T1000 (cell line): ENCODE measurements around the gene HMGCL.
A peak's percentile ranks its signal among the peaks of the same experiment; 100 is the strongest.

Source experiments
- DNase-seq: peaks from one replicate; lab custom pipeline; 2025; ENCODE audit warnings: mixed read lengths; lab: John Stamatoyannopoulos, UW

Gene HMGCL

DNA sequence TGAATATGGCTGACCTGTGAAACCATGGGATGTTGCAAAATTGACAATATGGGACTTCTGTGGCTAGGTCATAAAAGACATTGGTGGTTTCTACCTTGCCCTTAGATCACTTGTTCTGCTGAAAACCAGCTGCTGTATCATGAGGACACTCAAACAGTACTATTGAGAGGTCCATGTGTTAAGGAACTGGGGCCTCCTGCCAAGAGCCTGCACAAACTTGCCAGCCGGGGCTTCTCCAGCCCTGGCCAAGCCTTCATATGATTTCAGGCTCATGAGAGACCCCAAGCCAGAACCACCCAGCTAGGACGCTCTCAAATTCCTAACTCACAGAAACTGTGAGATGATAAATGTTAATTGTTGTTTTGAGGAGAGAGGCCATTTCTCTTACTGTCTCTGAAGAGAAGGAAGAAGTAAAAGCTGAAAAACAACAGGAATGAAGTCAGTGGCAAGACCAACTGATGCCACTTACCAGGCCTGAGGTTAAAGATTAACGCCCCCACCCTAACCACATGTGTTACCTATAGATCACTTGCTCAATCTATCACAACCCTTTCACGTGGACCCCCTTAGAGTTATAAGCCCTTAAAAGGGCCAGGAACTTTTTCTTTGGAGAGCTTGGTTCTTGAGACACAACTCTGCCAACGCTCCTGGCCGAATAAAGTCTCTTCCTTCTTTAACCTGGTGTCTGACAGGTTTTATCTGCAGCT lies 50.9 kb downstream of the HMGCL start:
- no peak for DNase-seq

DNA sequence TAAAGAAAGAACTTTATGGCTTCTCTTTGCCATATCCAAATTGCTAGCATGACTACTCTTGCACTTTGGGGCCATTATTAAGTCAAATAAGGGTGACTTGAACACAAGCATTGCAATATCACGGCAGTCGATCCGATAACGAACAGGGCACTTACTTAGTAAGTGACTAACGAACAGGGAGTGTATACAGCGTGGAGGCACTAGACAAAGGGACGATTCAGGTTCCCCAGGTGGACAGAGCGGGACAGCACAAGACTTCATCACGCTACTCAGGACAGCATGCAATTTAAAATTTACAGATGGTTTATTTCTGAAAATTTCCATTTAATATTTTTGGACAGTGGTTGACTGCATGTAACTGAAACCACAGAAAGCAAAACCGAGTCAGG lies 52.4 kb downstream of the HMGCL start:
- DNase-seq: no peak

DNA sequence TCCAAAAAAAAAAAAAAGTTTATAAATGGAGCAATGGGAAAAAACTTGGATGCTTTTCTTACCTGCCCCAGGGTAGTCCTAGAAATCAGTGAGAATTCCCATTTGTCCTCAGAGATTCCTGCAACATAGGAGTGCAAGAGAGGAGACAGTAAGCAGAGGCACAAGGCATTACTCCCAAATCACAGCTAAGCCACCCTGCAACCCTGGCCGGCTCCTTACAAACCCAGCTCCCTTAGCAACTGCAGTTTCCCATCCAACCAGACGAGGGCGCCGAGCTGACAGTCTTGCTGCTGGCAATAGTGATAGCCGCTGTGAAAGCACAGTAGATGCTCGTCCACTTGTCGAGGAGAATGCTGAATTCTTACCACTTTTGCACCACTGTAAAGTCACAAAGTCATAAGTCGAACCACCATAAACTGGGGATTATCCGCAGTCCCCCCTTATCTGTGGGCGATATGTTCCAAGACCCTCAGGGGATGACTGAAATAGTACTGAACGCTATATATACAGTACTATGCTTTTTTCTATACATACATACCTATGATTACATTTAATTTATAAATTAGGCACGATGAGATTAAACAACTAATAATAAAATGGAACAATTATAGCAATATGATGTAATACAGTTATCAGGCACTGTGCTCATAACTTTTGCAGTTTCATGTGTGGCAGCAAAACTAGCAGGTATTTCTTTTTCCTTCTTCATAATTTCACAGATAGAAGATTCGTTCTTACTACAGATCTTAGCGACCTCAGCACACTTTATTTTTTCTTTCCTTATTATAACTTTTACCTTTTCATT lies 53.0 kb downstream of the HMGCL start:
- DNase-seq: peak; percentile 75

DNA sequence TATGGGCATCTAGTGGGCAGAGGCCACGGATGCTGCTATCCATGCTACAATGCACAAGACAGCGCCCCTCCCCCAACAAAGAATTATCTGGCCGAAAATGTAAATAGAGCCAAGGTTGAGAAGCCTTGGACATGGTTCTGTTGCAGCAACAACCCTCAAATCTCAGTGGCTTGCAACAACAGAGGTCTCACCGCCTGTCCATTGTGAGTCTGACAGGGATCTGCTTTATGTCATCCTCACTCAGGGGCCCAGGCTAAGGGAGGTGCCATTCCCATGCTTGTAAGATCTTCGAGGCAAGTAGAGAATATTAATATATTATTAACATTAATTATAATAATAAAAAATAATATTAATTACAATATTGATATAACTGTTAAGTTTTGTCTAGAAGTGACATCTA lies 56.5 kb downstream of the HMGCL start:
- no peak for DNase-seq

DNA sequence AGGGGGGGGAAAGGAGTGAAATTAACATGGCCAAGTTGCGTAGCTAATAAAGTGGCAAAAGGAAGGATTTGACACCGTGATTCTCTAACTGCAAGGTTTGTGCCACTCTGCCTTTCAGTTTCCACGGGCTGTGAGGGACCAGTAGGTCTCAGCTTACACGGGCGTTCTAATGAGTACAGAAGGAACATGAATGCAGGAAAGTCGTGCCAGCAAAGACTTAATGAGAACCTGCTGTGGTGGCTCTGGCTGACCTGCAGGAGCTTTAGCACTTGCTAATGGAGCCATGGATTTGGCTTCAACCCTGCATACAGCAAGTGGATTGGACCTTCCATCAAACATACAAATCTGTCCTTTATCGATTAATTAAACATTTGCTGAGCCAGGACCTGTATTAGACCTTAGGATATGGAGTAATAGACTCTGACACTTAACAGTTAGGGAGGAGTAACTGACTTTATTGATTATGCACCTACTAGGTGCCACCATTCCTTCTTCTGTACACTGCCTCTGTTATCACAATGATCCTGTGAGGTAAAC lies 62.1 kb downstream of the HMGCL start:
- no peak for DNase-seq

DNA sequence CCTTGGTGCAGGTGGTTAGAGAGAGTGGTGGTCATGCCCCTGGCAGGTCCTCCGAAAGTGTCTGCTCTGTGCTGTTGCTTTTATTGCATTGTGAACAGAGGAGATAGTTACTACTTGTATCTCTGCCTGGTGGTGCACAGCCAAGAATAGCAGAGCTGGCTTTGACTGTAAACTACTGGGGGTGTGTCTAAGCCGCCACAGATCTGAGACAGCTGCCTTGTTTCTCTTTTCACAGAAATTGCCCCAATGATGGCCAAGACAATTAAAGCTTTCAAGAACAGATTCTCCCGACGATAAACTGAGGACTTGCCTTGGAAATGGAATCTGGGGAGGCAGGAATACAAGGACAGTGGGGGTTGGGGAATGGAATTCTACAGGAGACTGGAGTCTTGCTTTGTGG lies 66.0 kb downstream of the HMGCL start:
- DNase-seq: no peak

DNA sequence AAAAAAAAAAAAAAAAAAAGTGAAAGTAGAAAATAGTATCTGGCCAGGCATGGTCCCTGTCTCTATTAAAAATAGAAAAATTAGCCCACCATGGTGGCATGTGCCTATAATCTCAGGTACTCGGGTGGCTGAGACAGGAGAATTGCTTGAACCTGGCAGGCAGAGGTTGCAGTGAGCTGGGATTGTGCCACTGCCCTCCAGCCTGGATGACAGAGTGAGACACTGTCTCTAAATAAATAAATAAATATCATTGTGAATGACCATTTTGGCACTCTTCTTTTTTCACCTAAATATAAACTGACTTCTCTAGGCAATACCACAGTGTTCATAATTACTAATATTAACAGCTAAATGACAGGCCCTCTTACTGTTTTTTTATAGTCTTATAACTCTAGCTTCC lies 67.4 kb downstream of the HMGCL start:
- no peak for DNase-seq

DNA sequence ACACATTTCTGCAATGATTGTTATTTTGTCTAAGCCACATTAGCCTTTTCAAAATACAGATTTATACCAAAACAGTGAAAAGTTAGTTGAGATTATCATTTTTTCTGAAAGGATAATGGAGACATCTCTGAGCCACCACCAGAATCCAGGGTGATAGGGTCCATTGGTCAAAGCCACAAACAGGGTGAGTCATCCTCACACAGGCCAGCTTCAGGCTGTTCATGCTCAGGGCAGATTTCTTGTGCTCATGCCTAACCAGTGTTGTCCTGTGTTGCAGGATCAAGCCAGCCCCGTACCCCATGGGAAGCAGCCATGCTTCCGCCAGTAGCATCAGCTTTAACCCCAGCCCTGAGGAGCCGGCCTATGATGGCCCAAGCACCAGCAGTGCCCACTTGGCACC lies 68.6 kb downstream of the HMGCL start:
- DNase-seq: no peak

DNA sequence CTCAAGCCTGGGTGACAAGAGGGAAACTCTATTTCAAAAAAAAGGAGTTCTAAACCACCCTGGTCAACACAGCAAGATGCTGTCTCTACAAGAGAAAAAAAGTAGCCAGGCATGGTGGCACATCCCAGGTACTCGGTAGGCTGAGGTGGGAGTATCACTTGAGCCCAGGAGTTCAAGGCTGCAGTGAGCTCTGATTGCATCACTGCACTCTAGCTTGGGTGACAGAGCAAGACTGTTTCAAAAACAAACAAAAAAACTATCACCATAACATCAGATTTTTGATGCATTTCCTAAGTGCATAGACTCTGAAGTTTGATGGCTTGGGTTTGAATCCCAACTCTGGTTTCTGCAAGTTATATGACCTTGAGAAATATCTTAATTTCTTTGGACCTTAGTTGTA lies 72.3 kb downstream of the HMGCL start:
- no peak for DNase-seq
